Neural progenitor cell (in vitro differentiated cells): ENCODE measurements around the gene C14orf93. TPM values are rescaled to one million over a fixed set of nuclear protein-coding genes. Genes with fewer than 3 reads are reported as not detected.

Experiments
- DNase-seq: peaks from one replicate; pipeline ENCODE4 v3.0.0-alpha.2; 2016; ENCODE audit warnings: low spot score
- H2AFZ ChIP-seq: fragments of 200-600 bp; sonication (generic); replicated peaks from 2 replicates; pipeline ENCODE4 v1.6.1; 2016; ENCODE audit warnings: antibody characterized with exemption
- H3F3A ChIP-seq: fragments of 200-600 bp; sonication (generic); 2 replicates; pipeline ENCODE4 v1.6.1; 2016; ENCODE audit warnings: antibody characterized with exemption, low read depth
- H3K27ac ChIP-seq: fragments of 200-600 bp; sonication (generic); 2 replicates; pipeline ENCODE4 v1.5.1; 2016; ENCODE audit warnings: mild to moderate bottlenecking
- H3K27me3 ChIP-seq: fragments of 200-600 bp; sonication (generic); 2 replicates; pipeline ENCODE4 v1.6.1; 2016; ENCODE audit warnings: mild to moderate bottlenecking, moderate library complexity
- H3K36me3 ChIP-seq: fragments of 200-600 bp; sonication (generic); 2 replicates; pipeline ENCODE4 v1.5.1; 2016
- H3K4me1 ChIP-seq: fragments of 200-600 bp; sonication (generic); 2 replicates; pipeline ENCODE4 v1.6.1; 2016; ENCODE audit warnings: mixed run types
- H3K4me2 ChIP-seq: fragments of 200-600 bp; sonication (generic); 2 replicates; pipeline ENCODE4 v1.6.1; 2016
- H3K4me3 ChIP-seq: fragments of 200-600 bp; sonication (generic); 2 replicates; pipeline ENCODE4 v1.5.1; 2016
- H3K79me2 ChIP-seq: fragments of 200-600 bp; sonication (generic); 2 replicates; pipeline ENCODE4 v1.6.1; 2016; ENCODE audit warnings: low read depth
- H3K9ac ChIP-seq: fragments of 200-600 bp; sonication (generic); 2 replicates; pipeline ENCODE4 v1.6.1; 2016
- H3K9me3 ChIP-seq: fragments of 200-600 bp; sonication (generic); 2 replicates; pipeline ENCODE4 v1.5.1; 2016; ENCODE audit warnings: low read depth
- H4K20me1 ChIP-seq: fragments of 200-600 bp; sonication (generic); 2 replicates; pipeline ENCODE4 v1.6.1; 2016; ENCODE audit warnings: low read depth
- H3K27ac Mint-ChIP-seq: 3 replicates; pipeline ENCODE4 v1.8.0; 2021; ENCODE audit warnings: mixed read lengths
- H3K27me3 Mint-ChIP-seq: 2 replicates; pipeline ENCODE4 v1.8.0; 2022; ENCODE audit warnings: low read depth, mild to moderate bottlenecking, inconsistent platforms, moderate library complexity, mixed read lengths; ENCODE audit not compliant: insufficient read depth
- H3K36me3 Mint-ChIP-seq: 3 replicates; pipeline ENCODE4 v1.8.0; 2021; ENCODE audit warnings: mixed read lengths
- H3K4me1 Mint-ChIP-seq: 3 replicates; pipeline ENCODE4 v1.8.0; 2021; ENCODE audit warnings: mixed read lengths
- H3K4me3 Mint-ChIP-seq: 3 replicates; pipeline ENCODE4 v1.8.0; 2021; ENCODE audit warnings: mild to moderate bottlenecking, moderate library complexity, mixed read lengths
- H3K9me3 Mint-ChIP-seq: 3 replicates; pipeline ENCODE4 v1.8.0; 2020; ENCODE audit warnings: mixed read lengths
- CTCF ChIP-seq: fragments of 200-600 bp; sonication (generic); IDR thresholded peaks from 2 replicates; pipeline ENCODE4 v1.5.1; 2017; ENCODE audit warnings: antibody characterized with exemption, mild to moderate bottlenecking
- EZH2 ChIP-seq: fragments of 200-600 bp; sonication (generic); IDR thresholded peaks from 2 replicates; pipeline ENCODE4 v1.6.1; 2017; ENCODE audit warnings: antibody characterized with exemption, mild to moderate bottlenecking, moderate library complexity
- EZH2phosphoT487 ChIP-seq: fragments of 200-600 bp; sonication (generic); IDR thresholded peaks from 2 replicates; pipeline ENCODE4 v1.6.1; 2017; ENCODE audit warnings: antibody characterized with exemption
- total RNA-seq: library from RNA; depleted of rRNA; stranded (reverse); fragments of >200 nt; gene quantifications from 2 replicates; pipeline ENCODE4 v1.2.3, GENCODE V29; 2015; ENCODE audit warnings: low replicate concordance

The C14orf93 gene
- total RNA-seq, 1 donor from 2014 or later = 8.2 TPM

- H2AFZ ChIP-seq = no peak overlapping the region
- Mint-ChIP-seq H3K27me3 (no peaks in the 10 kb centered on the region), H3K4me3 (no peak overlapping the region), H3K4me1 (peaks cover 30% of the 10 kb centered on the region), H3K9me3 (no peaks in the 10 kb centered on the region), H3K27ac (no peak overlapping the region), H3K36me3 (peaks cover 30% of the 10 kb centered on the region)
- H3K4me1 ChIP-seq = peaks cover 38% of the 10 kb centered on the region
- no peaks in the 10 kb centered on the region for H3K27me3 ChIP-seq
- H3F3A ChIP-seq = peaks cover 68% of the 10 kb centered on the region
- TF ChIP-seq EZH2phosphoT487 (no peak), EZH2 (no peak), CTCF (no peak)
- no peak overlapping the region for H3K9ac ChIP-seq
- H3K4me2 ChIP-seq = no peak overlapping the region
- H3K4me3 ChIP-seq = no peak overlapping the region
- no peaks in the 10 kb centered on the region for H3K36me3 ChIP-seq
- no peaks in the 10 kb centered on the region for H3K9me3 ChIP-seq
- peak overlapping the region; percentile 3 for H3K27ac ChIP-seq
- peaks cover 5% of the 10 kb centered on the region for H4K20me1 ChIP-seq
- no peak for DNase-seq
- peaks cover 21% of the 10 kb centered on the region for H3K79me2 ChIP-seq
Measured at GRCh38 chr14:23024612-23025075, 14.7 kb upstream of the C14orf93 start.

- Histone ChIP-seq H3K79me2 (peaks cover 12% of the 10 kb centered on the region), H3K4me1 (peaks cover 38% of the 10 kb centered on the region), H4K20me1 (peaks cover 5% of the 10 kb centered on the region), H3K4me3 (no peak overlapping the region), H3K27me3 (no peaks in the 10 kb centered on the region), H3F3A (peaks cover 60% of the 10 kb centered on the region), H3K9me3 (no peaks in the 10 kb centered on the region), H3K4me2 (no peak overlapping the region), H2AFZ (no peak overlapping the region), H3K36me3 (no peaks in the 10 kb centered on the region), H3K9ac (no peak overlapping the region), H3K27ac (no peak overlapping the region)
- peak overlapping the region; percentile 23 for H3K27ac Mint-ChIP-seq
- DNase-seq = no peak
- H3K36me3 Mint-ChIP-seq = peaks cover 26% of the 10 kb centered on the region
- H3K27me3 Mint-ChIP-seq = no peaks in the 10 kb centered on the region
- no peaks in the 10 kb centered on the region for H3K9me3 Mint-ChIP-seq
- peaks cover 30% of the 10 kb centered on the region for H3K4me1 Mint-ChIP-seq
- no peak for TF ChIP-seq CTCF
- TF ChIP-seq EZH2phosphoT487 = no peak
- TF ChIP-seq EZH2 = no peak
- no peak overlapping the region for H3K4me3 Mint-ChIP-seq
Measured at GRCh38 chr14:23023795-23024152, 13.8 kb upstream of the C14orf93 start.

- H3K9me3 ChIP-seq = no peaks in the 10 kb centered on the region
- H3K79me2 ChIP-seq = peaks cover 7% of the 10 kb centered on the region
- H4K20me1 ChIP-seq = peaks cover 4% of the 10 kb centered on the region
- no peak overlapping the region for H3K4me2 ChIP-seq
- Mint-ChIP-seq H3K4me3 (peak overlapping the region; percentile 25), H3K4me1 (peaks cover 30% of the 10 kb centered on the region), H3K36me3 (peaks cover 24% of the 10 kb centered on the region), H3K9me3 (no peaks in the 10 kb centered on the region), H3K27ac (peak overlapping the region; percentile 23), H3K27me3 (no peaks in the 10 kb centered on the region)
- no peaks in the 10 kb centered on the region for H3K36me3 ChIP-seq
- peaks cover 39% of the 10 kb centered on the region for H3K4me1 ChIP-seq
- H3K9ac ChIP-seq = no peak overlapping the region
- no peak overlapping the region for H3K4me3 ChIP-seq
- H3K27me3 ChIP-seq = no peaks in the 10 kb centered on the region
- H2AFZ ChIP-seq = no peak overlapping the region
- no peak for DNase-seq
- H3F3A ChIP-seq = peaks cover 55% of the 10 kb centered on the region
- H3K27ac ChIP-seq = peak overlapping the region; percentile 13
- TF ChIP-seq CTCF (no peak), EZH2 (no peak), EZH2phosphoT487 (no peak)
Measured at GRCh38 chr14:23023022-23023794, 13.3 kb upstream of the C14orf93 start.
